ENCODE results near the gene PLA2G2D. TPM values are rescaled to one million over a fixed set of nuclear protein-coding genes. Genes with fewer than 3 reads are reported as not detected.

Gene PLA2G2D
- polyA plus RNA-seq, 2 donors: 0.02 TPM; not detected in 1

DNA sequence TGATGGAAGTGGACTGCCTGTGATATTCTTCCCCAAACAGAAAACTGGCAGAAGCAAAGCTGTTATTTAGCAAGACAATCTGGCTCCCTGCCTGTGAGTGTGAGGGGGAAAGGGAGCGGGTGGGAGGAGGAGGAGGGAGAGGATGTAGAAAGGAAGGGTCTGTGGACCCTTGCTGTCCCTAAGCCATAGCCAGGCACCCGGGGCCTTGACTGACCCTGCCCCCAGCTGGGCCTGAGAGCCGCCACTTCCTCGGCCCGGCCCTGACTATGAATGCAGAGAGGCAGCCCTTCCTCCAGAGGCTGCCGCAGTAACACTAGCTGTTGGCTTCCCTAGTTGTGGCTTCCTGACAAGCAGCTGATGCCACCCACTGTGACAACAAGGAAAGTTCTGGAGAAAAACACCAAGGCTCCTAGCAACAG lies 33.7 kb upstream of the PLA2G2D start:
- peaks cover 0 to 2% of the 10 kb centered on the region in 2 donors for H3K9me3 ChIP-seq (ENCODE audit: control insufficient read depth in 2 of 2, insufficient read depth in 1 of 2, low read depth in 1 of 2, low read length in 1 of 2)
- peaks cover 0 to 5% of the 10 kb centered on the region in 2 donors for H3K4me1 ChIP-seq (ENCODE audit: control insufficient read depth in 2 of 2, insufficient read depth in 2 of 2, low read length in 1 of 2)
- WGBS, 2 donors: 72 to 76% methylated on average over 6 of the region's 6 CpGs
- H3K36me3 ChIP-seq (ENCODE audit: control insufficient read depth in 2 of 2, insufficient read depth in 2 of 2, low read length in 1 of 2): no peaks in the 10 kb centered on the region
- no peak overlapping the region for H3K4me3 ChIP-seq (ENCODE audit: low read depth in 1 of 2, low read length in 2 of 2)
- H3K27ac ChIP-seq (ENCODE audit: low read depth in 2 of 2, low read length in 1 of 2): no peak overlapping the region
- H3K27me3 ChIP-seq (ENCODE audit: control insufficient read depth in 1 of 2, insufficient read depth in 2 of 2, low read length in 2 of 2): no peaks in the 10 kb centered on the region

DNA sequence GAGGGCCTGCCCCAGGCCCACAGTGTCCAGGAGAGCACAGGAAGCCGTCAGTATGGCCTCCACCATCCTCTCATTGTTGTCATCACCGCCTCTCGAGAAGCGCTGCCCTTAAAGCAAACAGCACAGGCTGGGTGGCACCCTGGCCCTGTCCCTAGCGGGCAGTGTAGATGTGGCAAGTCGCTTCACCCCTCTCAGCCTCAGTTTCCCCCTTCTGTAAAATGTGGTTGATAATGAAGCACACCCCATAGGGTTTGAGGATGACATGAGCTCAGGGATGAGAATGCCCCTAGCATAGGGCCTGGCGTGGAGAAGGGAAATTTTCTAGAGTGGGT lies 33.2 kb upstream of the PLA2G2D start:
- WGBS, 2 donors: 48 to 60% methylated on average over 7 of the region's 7 CpGs
- Histone ChIP-seq H3K27me3 (ENCODE audit: control insufficient read depth in 1 of 2, insufficient read depth in 2 of 2, low read length in 2 of 2) (no peaks in the 10 kb centered on the region), H3K36me3 (ENCODE audit: control insufficient read depth in 2 of 2, insufficient read depth in 2 of 2, low read length in 1 of 2) (no peaks in the 10 kb centered on the region), H3K4me3 (ENCODE audit: low read depth in 1 of 2, low read length in 2 of 2) (no peak overlapping the region), H3K27ac (ENCODE audit: low read depth in 2 of 2, low read length in 1 of 2) (no peak overlapping the region), H3K9me3 (ENCODE audit: control insufficient read depth in 2 of 2, insufficient read depth in 1 of 2, low read depth in 1 of 2, low read length in 1 of 2) (no peaks in the 10 kb centered on the region), H3K4me1 (ENCODE audit: control insufficient read depth in 2 of 2, insufficient read depth in 2 of 2, low read length in 1 of 2) (peaks cover 0 to 5% of the 10 kb centered on the region in 2 donors)

DNA sequence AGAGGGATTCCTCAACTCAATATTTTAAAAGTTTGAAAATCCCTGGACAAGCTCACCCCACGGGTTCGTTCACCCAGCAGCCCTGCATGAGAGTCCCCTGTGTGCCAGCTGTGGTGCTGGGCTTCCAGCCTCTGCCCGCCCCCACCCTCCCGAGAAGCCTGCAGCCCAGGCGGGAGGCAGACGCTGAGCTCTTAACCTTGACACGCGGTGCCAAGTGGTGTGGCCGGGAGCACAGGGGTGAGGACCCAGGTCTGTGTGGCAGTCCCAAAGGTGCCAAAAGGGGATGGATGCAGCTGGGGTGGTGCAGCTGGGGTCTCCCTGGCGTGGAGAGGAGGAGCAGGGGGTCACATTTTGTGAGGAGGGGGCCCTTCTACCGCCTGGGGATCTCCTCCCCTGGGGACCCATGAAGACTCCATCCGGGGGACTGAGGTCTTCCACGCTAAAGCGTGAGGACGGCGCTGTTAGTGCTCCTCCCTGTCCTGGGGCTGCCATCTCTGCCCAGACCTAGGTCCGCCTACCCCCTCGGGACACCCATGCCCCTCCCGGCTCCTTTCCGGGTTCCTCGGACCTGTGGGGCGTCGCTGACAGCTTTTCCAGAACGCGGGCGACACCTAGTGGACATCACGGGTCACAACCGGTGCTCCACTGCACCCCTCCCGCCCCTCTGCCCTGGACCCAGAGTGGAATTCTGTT lies 32.7 kb upstream of the PLA2G2D start:
- H3K9me3 ChIP-seq (ENCODE audit: control insufficient read depth in 2 of 2, insufficient read depth in 1 of 2, low read depth in 1 of 2, low read length in 1 of 2): no peaks in the 10 kb centered on the region
- WGBS, 2 donors: 6 to 7% methylated on average over 27 to 29 of the region's 29 CpGs
- H3K36me3 ChIP-seq (ENCODE audit: control insufficient read depth in 2 of 2, insufficient read depth in 2 of 2, low read length in 1 of 2): no peaks in the 10 kb centered on the region
- no peak overlapping the region for H3K27ac ChIP-seq (ENCODE audit: low read depth in 2 of 2, low read length in 1 of 2)
- H3K27me3 ChIP-seq (ENCODE audit: control insufficient read depth in 1 of 2, insufficient read depth in 2 of 2, low read length in 2 of 2): no peaks in the 10 kb centered on the region
- H3K4me1 ChIP-seq (ENCODE audit: control insufficient read depth in 2 of 2, insufficient read depth in 2 of 2, low read length in 1 of 2): peaks cover 0 to 5% of the 10 kb centered on the region in 2 donors
- H3K4me3 ChIP-seq (ENCODE audit: low read depth in 1 of 2, low read length in 2 of 2): peak overlapping the region in 1 of 2 donors; percentile 20

DNA sequence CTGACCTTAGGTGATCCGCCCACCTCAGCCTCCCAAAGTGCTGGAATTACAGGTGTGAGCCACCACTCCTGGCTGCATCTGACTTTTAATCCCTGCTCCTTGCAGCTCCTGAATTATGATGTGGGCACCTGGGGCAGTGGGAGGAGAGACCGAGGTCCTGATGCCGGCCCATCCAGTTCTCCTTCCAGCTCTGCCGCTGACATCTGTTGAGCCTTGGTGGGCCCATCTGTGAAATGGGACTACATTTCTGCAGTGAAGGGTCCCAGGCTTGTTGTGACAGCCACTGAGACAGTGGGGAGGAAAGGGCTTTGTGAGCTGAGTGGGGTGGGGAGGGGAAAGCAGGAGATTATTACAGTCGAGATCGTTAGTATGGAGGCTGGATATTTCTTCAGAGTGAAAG lies 31.6 kb upstream of the PLA2G2D start:
- WGBS, 2 donors: 78 to 82% methylated on average over 6 of the region's 6 CpGs
- Histone ChIP-seq H3K4me1 (ENCODE audit: control insufficient read depth in 2 of 2, insufficient read depth in 2 of 2, low read length in 1 of 2) (peaks cover 0 to 5% of the 10 kb centered on the region in 2 donors), H3K9me3 (ENCODE audit: control insufficient read depth in 2 of 2, insufficient read depth in 1 of 2, low read depth in 1 of 2, low read length in 1 of 2) (no peaks in the 10 kb centered on the region), H3K27me3 (ENCODE audit: control insufficient read depth in 1 of 2, insufficient read depth in 2 of 2, low read length in 2 of 2) (no peaks in the 10 kb centered on the region), H3K27ac (ENCODE audit: low read depth in 2 of 2, low read length in 1 of 2) (no peak overlapping the region), H3K4me3 (ENCODE audit: low read depth in 1 of 2, low read length in 2 of 2) (no peak overlapping the region), H3K36me3 (ENCODE audit: control insufficient read depth in 2 of 2, insufficient read depth in 2 of 2, low read length in 1 of 2) (no peaks in the 10 kb centered on the region)

DNA sequence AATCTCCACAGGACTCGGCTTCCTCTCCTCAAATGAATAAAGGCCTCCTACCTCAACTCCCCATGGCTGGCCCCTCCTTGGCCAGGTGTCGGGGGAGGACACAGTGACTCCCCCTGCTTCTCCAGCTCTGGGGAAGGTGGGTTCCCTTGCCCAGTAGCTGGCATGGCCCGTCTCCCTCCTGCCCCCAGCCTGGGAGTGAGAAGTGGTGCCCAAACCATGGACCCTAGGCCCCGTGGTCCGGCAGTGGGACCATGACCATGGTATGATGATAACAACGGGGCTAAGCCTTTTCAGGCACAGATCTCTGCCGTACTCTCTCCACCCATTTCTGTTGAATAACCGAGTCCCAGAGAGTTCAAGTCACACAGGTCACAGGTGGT lies 31.0 kb upstream of the PLA2G2D start:
- H3K9me3 ChIP-seq (ENCODE audit: control insufficient read depth in 2 of 2, insufficient read depth in 1 of 2, low read depth in 1 of 2, low read length in 1 of 2): no peaks in the 10 kb centered on the region
- H3K4me1 ChIP-seq (ENCODE audit: control insufficient read depth in 2 of 2, insufficient read depth in 2 of 2, low read length in 1 of 2): peaks cover 0 to 5% of the 10 kb centered on the region in 2 donors
- H3K27ac ChIP-seq (ENCODE audit: low read depth in 2 of 2, low read length in 1 of 2): no peak overlapping the region
- H3K27me3 ChIP-seq (ENCODE audit: control insufficient read depth in 1 of 2, insufficient read depth in 2 of 2, low read length in 2 of 2): no peaks in the 10 kb centered on the region
- H3K4me3 ChIP-seq (ENCODE audit: low read depth in 1 of 2, low read length in 2 of 2): no peak overlapping the region
- 85 to 89% methylated on average over 8 of the region's 8 CpGs for WGBS, 2 donors
- H3K36me3 ChIP-seq (ENCODE audit: control insufficient read depth in 2 of 2, insufficient read depth in 2 of 2, low read length in 1 of 2): no peaks in the 10 kb centered on the region

DNA sequence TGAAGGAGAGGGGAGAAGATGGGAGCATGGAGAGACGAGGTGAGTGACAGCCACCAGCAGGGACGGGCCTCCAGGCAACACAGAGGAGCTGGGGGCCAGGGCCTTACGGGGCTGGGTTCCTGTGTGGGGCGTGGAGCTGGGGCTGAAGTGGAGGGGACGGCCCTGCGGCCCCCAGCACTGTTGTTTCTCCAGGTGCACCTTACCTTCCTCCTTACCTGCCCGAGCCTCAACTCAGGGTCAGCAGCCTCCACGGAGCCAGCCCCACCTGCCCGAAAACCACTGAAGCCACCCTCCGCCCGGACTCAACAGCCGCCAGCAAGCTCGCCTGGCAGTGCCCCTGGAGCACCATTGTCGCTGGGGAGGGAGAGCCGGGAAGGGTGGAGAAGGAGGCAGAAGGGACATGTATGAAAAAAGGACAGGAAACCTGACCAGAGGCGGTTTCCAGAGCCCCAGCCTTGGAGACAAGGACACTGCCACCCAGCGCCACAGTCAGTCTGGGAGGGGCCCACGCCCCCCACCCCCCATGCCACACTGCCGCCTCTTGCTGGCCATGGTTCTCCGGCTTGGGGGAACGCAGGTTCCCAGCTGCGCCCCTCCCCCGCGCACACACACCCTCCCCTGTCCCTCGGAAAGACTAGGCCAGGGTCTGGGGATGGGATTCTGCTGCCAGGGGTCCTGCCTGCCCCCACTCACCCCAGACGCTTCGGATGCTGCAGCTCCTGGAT lies 30.4 kb upstream of the PLA2G2D start:
- no peaks in the 10 kb centered on the region for H3K27me3 ChIP-seq (ENCODE audit: control insufficient read depth in 1 of 2, insufficient read depth in 2 of 2, low read length in 2 of 2)
- H3K27ac ChIP-seq (ENCODE audit: low read depth in 2 of 2, low read length in 1 of 2): no peak overlapping the region
- no peaks in the 10 kb centered on the region for H3K36me3 ChIP-seq (ENCODE audit: control insufficient read depth in 2 of 2, insufficient read depth in 2 of 2, low read length in 1 of 2)
- 81 to 82% methylated on average over 27 of the region's 27 CpGs for WGBS, 2 donors
- no peak overlapping the region for H3K4me3 ChIP-seq (ENCODE audit: low read depth in 1 of 2, low read length in 2 of 2)
- no peaks in the 10 kb centered on the region for H3K9me3 ChIP-seq (ENCODE audit: control insufficient read depth in 2 of 2, insufficient read depth in 1 of 2, low read depth in 1 of 2, low read length in 1 of 2)
- peaks cover 0 to 5% of the 10 kb centered on the region in 2 donors for H3K4me1 ChIP-seq (ENCODE audit: control insufficient read depth in 2 of 2, insufficient read depth in 2 of 2, low read length in 1 of 2)

DNA sequence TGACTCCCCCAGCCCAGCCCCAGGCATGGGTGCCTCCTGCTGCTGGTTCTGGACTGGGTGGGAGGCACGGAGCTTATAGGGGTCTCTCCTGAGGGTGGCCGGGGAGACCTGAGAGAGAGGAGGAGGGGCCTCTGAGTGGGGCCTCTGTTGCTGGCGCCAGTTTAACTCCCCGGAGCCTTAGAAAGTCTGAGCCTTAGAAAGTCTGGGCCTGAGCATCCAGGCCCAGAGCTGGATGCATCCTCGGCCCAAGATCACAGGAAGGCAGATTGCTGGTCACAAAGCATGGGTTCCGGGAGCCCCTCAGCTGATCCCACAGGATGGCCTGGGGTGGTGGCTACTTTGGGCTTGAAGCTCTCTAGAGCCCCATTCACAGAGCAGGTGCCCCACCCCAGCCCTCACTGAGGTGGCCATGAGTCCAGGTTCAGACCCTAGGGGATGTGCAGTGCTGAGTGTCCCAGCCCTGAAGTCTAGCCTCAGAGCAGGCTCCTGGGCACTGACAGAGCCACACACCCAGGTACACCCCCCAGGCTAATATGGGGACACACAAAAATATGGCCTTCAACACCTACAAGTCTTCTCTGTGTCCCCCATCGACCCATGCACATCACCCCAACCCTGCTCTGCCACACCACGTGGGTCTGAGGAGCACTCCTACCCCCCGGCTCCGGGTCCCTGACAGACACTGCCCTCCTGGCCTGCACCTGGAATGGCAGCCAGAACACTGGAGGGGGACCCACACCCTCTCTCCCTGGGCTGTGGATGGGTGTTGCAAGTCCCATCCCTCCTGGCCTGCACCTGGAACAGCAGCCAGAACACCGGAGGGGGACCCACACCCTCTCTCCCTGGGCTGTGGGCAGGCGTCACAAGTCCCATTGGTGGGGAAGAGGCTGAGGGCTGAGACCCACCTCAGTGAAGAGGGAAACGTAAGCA lies 29.5 kb upstream of the PLA2G2D start:
- H3K27me3 ChIP-seq (ENCODE audit: control insufficient read depth in 1 of 2, insufficient read depth in 2 of 2, low read length in 2 of 2): no peaks in the 10 kb centered on the region
- H3K36me3 ChIP-seq (ENCODE audit: control insufficient read depth in 2 of 2, insufficient read depth in 2 of 2, low read length in 1 of 2): no peaks in the 10 kb centered on the region
- no peak overlapping the region for H3K27ac ChIP-seq (ENCODE audit: low read depth in 2 of 2, low read length in 1 of 2)
- no peaks in the 10 kb centered on the region for H3K9me3 ChIP-seq (ENCODE audit: control insufficient read depth in 2 of 2, insufficient read depth in 1 of 2, low read depth in 1 of 2, low read length in 1 of 2)
- WGBS, 2 donors: 86 to 89% methylated on average over 13 of the region's 13 CpGs
- H3K4me3 ChIP-seq (ENCODE audit: low read depth in 1 of 2, low read length in 2 of 2): no peak overlapping the region
- H3K4me1 ChIP-seq (ENCODE audit: control insufficient read depth in 2 of 2, insufficient read depth in 2 of 2, low read length in 1 of 2): peaks cover 0 to 7% of the 10 kb centered on the region in 2 donors

DNA sequence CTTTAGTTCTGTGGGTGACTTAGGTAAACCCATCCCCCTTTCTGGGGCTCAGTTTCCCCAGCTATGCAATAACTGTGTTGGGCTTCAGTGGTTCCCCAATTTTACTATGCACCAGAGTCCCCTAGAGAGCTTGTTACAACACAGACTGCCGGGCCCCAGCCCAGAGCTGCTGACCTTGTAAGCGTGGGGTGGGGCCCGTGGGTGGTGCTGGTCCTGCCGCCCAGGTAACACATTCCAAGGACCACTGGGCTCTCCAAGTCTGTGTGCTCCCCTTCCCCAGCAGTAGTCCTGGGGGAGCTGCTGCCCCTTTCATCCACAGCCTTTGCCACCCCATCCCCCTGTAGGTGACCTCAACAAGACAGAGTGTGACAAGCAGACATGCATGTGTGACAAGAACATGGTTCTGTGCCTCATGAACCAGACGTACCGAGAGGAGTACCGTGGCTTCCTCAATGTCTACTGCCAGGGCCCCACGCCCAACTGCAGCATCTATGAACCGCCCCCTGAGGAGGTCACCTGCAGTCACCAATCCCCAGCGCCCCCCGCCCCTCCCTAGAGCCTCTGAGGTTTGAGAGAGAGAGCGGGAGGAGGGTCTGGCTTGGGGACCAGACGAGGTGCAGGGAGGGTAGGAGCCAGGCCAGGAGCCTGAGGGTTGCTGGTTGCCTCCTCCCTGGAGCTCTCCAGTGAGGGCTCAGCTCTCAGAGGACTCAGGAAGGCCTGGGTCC lies 28.7 kb upstream of the PLA2G2D start:
- H3K27ac ChIP-seq (ENCODE audit: low read depth in 2 of 2, low read length in 1 of 2): no peak overlapping the region
- no peaks in the 10 kb centered on the region for H3K27me3 ChIP-seq (ENCODE audit: control insufficient read depth in 1 of 2, insufficient read depth in 2 of 2, low read length in 2 of 2)
- H3K4me3 ChIP-seq (ENCODE audit: low read depth in 1 of 2, low read length in 2 of 2): no peak overlapping the region
- H3K9me3 ChIP-seq (ENCODE audit: control insufficient read depth in 2 of 2, insufficient read depth in 1 of 2, low read depth in 1 of 2, low read length in 1 of 2): no peaks in the 10 kb centered on the region
- 71 to 75% methylated on average over 13 of the region's 13 CpGs for WGBS, 2 donors
- no peaks in the 10 kb centered on the region for H3K36me3 ChIP-seq (ENCODE audit: control insufficient read depth in 2 of 2, insufficient read depth in 2 of 2, low read length in 1 of 2)
- peaks cover 0 to 7% of the 10 kb centered on the region in 2 donors for H3K4me1 ChIP-seq (ENCODE audit: control insufficient read depth in 2 of 2, insufficient read depth in 2 of 2, low read length in 1 of 2)
